HG02981 (cell line): Measurements from ENCODE around the gene SGCG.

Source experiments
- ATAC-seq: cut with Tn5 transposase; IDR thresholded peaks from one replicate; pipeline ENCODE4 v1.9.1; 2021; ENCODE audit warnings: mild to moderate bottlenecking, moderate library complexity; ENCODE audit not compliant: unreplicated experiment

The SGCG gene

GRCh38 chr13:23323946-23324709 is 143.3 kb downstream of the SGCG start:
- no peak for ATAC-seq

GRCh38 chr13:23325191-23325590 is 144.4 kb downstream of the SGCG start:
- no peak for ATAC-seq

- ATAC-seq = no peak
Observed at GRCh38 chr13:23330356-23330755, 149.6 kb downstream of the SGCG start.

GRCh38 chr13:23339225-23339624 is 158.4 kb downstream of the SGCG start:
- ATAC-seq = no peak

- ATAC-seq = no peak
Observed at GRCh38 chr13:23344931-23345595, 164.3 kb downstream of the SGCG start.

- no peak for ATAC-seq
Observed at GRCh38 chr13:23347601-23348000, 166.8 kb downstream of the SGCG start.

GRCh38 chr13:23348262-23349127 is 167.7 kb downstream of the SGCG start:
- no peak for ATAC-seq

GRCh38 chr13:23349161-23349897 is 168.6 kb downstream of the SGCG start:
- no peak for ATAC-seq

- no peak for ATAC-seq
Observed at GRCh38 chr13:23350009-23350408, 169.2 kb downstream of the SGCG start.

- no peak for ATAC-seq
Observed at GRCh38 chr13:23352161-23352560, 171.4 kb downstream of the SGCG start.

GRCh38 chr13:23354520-23354919 is 173.7 kb downstream of the SGCG start:
- no peak for ATAC-seq

- no peak for ATAC-seq
Observed at GRCh38 chr13:23356368-23356767, 175.6 kb downstream of the SGCG start.

- ATAC-seq = no peak
Observed at GRCh38 chr13:23357349-23357748, 176.6 kb downstream of the SGCG start.

- ATAC-seq = no peak
Observed at GRCh38 chr13:23359882-23360281, 179.1 kb downstream of the SGCG start.

GRCh38 chr13:23365652-23366051 is 184.9 kb downstream of the SGCG start:
- no peak for ATAC-seq

GRCh38 chr13:23367907-23368306 is 187.1 kb downstream of the SGCG start:
- ATAC-seq = no peak

GRCh38 chr13:23372264-23372906 is 191.6 kb downstream of the SGCG start:
- ATAC-seq = no peak
